Panc1 (cell line): Measurements from ENCODE around the gene SYCN. TPM values are rescaled to one million over a fixed set of nuclear protein-coding genes. Genes with fewer than 3 reads are reported as not detected.

Experiments used
- ATAC-seq: fragments of 200-7000 bp; cut with Tn5 transposase; 2 replicates; pipeline ENCODE4 v1.9.1; 2020; ENCODE audit warnings: mild to moderate bottlenecking, moderate library complexity
- BruUV-seq: library from RNA; stranded (reverse); fragments of 400-500 nt; replicated peaks from 2 replicates; lab custom pipeline; 2021; lab: Mats Ljungman, UMichigan
- CTCF ChIA-PET: fragments of 300-600 bp; sonication (Branson Sonifier 250); formaldehyde crosslinking; loops from one replicate; lab custom pipeline; 2022; ENCODE audit warnings: antibody characterized with exemption; lab: Charles Lee
- POLR2A ChIA-PET: fragments of 300-600 bp; sonication (Branson Sonifier 250); formaldehyde crosslinking; loops from one replicate; lab custom pipeline; 2022; ENCODE audit warnings: antibody characterized with exemption; lab: Charles Lee
- DNase-seq: peaks from one replicate; pipeline ENCODE4 v3.0.0-alpha.2; 2010; ENCODE audit warnings: low read depth, low spot score
- H3K27ac ChIP-seq: 2 replicates; pipeline ENCODE4 v1.5.1; 2011; ENCODE audit warnings: mild to moderate bottlenecking, low read length, inconsistent platforms
- H3K27me3 ChIP-seq: fragments of 200-500 bp; sonication (Bioruptor generic); 2 replicates; pipeline ENCODE4 v1.6.0; 2014; ENCODE audit warnings: low read length, inconsistent platforms; ENCODE audit not compliant: control insufficient read depth, insufficient read depth
- H3K36me3 ChIP-seq: fragments of 200-500 bp; sonication (Bioruptor generic); 2 replicates; pipeline ENCODE4 v1.5.1; 2014; ENCODE audit warnings: inconsistent platforms, mild to moderate bottlenecking, low read length, moderate library complexity; ENCODE audit not compliant: control insufficient read depth, insufficient read depth
- H3K4me1 ChIP-seq: 2 replicates; pipeline ENCODE4 v1.5.1; 2011; ENCODE audit warnings: inconsistent platforms, mild to moderate bottlenecking, low read length, moderate library complexity; ENCODE audit not compliant: control insufficient read depth, insufficient read depth
- H3K4me3 ChIP-seq, 2 experiments: 2 replicates each; pipeline ENCODE4 v1.5.1; 2011 to 2012; ENCODE audit warnings: low read depth in 2 of 2, low read length in 2 of 2, mild to moderate bottlenecking in 2 of 2, inconsistent platforms in 1 of 2, moderate library complexity in 1 of 2
- H3K9me3 ChIP-seq: fragments of 200-500 bp; sonication (Bioruptor generic); 2 replicates; pipeline ENCODE4 v1.5.1; 2014; ENCODE audit warnings: low read depth, mild to moderate bottlenecking, inconsistent platforms, low read length, moderate library complexity; ENCODE audit not compliant: control insufficient read depth, insufficient read depth
- CTCF ChIP-seq: fragments of 450-650 bp; IDR thresholded peaks from 2 replicates; pipeline ENCODE4 v1.5.1; 2017; ENCODE audit warnings: mild to moderate bottlenecking
- POLR2AphosphoS5 ChIP-seq: IDR thresholded peaks from 2 replicates; pipeline ENCODE4 v1.6.1; 2012; ENCODE audit warnings: mild to moderate bottlenecking, low read depth, low read length, moderate library complexity
- SIN3A ChIP-seq: IDR thresholded peaks from 2 replicates; pipeline ENCODE4 v1.6.1; 2012; ENCODE audit warnings: low read depth, mild to moderate bottlenecking, low read length, moderate library complexity, borderline replicate concordance; ENCODE audit not compliant: insufficient read depth
- TCF7L2 ChIP-seq: IDR thresholded peaks from 2 replicates; pipeline ENCODE4 v1.6.1; 2011; ENCODE audit warnings: mild to moderate bottlenecking, low read depth, low read length, inconsistent platforms
- in situ Hi-C: cut with HindIII; loops from 2 replicates; pipeline ENCODE4 v1.10.0; 2016; ENCODE audit warnings: low sequenced_read_pairs, low pct_unique_long_range_greater_than_20kb
- intact Hi-C: fragments of 100-400 bp; cut with micrococcal nuclease; formaldehyde crosslinking; loops from one replicate; pipeline ENCODE4 v1.10.0; 2022; ENCODE audit not compliant: unreplicated experiment
- total RNA-seq: library from RNA; stranded (reverse); gene quantifications from one replicate; pipeline ENCODE4 v1.2.1, GENCODE V29; 2021; ENCODE audit not compliant: unreplicated experiment
- TF ChIP-seq, protein P1 (sequence below), 2 experiments: IDR thresholded peaks; 2 replicates each; pipeline ENCODE4 v1.6.1; 2011 to 2012; ENCODE audit warnings: low read depth in 2 of 2, control low read depth in 1 of 2, low read length in 1 of 2, mild to moderate bottlenecking in 1 of 2, moderate library complexity in 1 of 2; ENCODE audit not compliant: insufficient read depth in 1 of 2

The SYCN gene
- total RNA-seq, 1 experiment from 2014 or later: 0.33 TPM

- intact Hi-C loops: no loop called here
- H3K4me1 ChIP-seq: peaks cover 48% of the 10 kb centered on the region
- H3K27me3 ChIP-seq: no peaks in the 10 kb centered on the region
- no peak overlapping the region for H3K4me3 ChIP-seq
- H3K27ac ChIP-seq: no peak overlapping the region
- H3K9me3 ChIP-seq: no peaks in the 10 kb centered on the region
- DNase-seq (no peak), ATAC-seq (peak; percentile 43)
- ChIA-PET POLR2A (no interaction called here), CTCF (no interaction called here)
- TF ChIP-seq TCF7L2: no peak
- TF ChIP-seq SIN3A: no peak
- TF ChIP-seq CTCF: no peak
- H3K36me3 ChIP-seq: no peaks in the 10 kb centered on the region
- in situ Hi-C loops: no loop called here
- no TSS peak for BruUV-seq
Measured at GRCh38 chr19:39160523-39160861, 43.6 kb downstream of the SYCN start.

- TF ChIP-seq CTCF (no peak), POLR2AphosphoS5 (no peak), SIN3A (no peak), TCF7L2 (no peak)
- TF ChIP-seq, protein P1, sequence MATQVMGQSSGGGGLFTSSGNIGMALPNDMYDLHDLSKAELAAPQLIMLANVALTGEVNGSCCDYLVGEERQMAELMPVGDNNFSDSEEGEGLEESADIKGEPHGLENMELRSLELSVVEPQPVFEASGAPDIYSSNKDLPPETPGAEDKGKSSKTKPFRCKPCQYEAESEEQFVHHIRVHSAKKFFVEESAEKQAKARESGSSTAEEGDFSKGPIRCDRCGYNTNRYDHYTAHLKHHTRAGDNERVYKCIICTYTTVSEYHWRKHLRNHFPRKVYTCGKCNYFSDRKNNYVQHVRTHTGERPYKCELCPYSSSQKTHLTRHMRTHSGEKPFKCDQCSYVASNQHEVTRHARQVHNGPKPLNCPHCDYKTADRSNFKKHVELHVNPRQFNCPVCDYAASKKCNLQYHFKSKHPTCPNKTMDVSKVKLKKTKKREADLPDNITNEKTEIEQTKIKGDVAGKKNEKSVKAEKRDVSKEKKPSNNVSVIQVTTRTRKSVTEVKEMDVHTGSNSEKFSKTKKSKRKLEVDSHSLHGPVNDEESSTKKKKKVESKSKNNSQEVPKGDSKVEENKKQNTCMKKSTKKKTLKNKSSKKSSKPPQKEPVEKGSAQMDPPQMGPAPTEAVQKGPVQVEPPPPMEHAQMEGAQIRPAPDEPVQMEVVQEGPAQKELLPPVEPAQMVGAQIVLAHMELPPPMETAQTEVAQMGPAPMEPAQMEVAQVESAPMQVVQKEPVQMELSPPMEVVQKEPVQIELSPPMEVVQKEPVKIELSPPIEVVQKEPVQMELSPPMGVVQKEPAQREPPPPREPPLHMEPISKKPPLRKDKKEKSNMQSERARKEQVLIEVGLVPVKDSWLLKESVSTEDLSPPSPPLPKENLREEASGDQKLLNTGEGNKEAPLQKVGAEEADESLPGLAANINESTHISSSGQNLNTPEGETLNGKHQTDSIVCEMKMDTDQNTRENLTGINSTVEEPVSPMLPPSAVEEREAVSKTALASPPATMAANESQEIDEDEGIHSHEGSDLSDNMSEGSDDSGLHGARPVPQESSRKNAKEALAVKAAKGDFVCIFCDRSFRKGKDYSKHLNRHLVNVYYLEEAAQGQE (IDR thresholded peaks at IDR 0.05; ENCODE audit: insufficient read depth in 1 of 2, low read depth in 2 of 2, low read length in 1 of 2): no peak
- no peak for ATAC-seq
- intact Hi-C loops (no loop called here), in situ Hi-C loops (no loop called here)
- no peaks in the 10 kb centered on the region for H3K9me3 ChIP-seq
- BruUV-seq: no TSS peak
- H3K4me1 ChIP-seq: peaks cover 62% of the 10 kb centered on the region
- no peaks in the 10 kb centered on the region for H3K36me3 ChIP-seq
- no peak for DNase-seq
- H3K27ac ChIP-seq: no peak overlapping the region
- H3K27me3 ChIP-seq: no peaks in the 10 kb centered on the region
- POLR2A ChIA-PET: no interaction called here
- CTCF ChIA-PET: interaction anchor here (0.7 kb wide), 1 partner anchor 47 kb away, joined by 3 read pairs; no protein-coding TSS in a partner anchor
- H3K4me3 ChIP-seq: no peak overlapping the region
Measured at GRCh38 chr19:39158646-39159260, 45.3 kb downstream of the SYCN start.
